ENCODE measurements around the gene ZBTB20.
A peak's percentile ranks its signal among the peaks of the same experiment; 100 is the strongest.

ZBTB20 gene

DNA sequence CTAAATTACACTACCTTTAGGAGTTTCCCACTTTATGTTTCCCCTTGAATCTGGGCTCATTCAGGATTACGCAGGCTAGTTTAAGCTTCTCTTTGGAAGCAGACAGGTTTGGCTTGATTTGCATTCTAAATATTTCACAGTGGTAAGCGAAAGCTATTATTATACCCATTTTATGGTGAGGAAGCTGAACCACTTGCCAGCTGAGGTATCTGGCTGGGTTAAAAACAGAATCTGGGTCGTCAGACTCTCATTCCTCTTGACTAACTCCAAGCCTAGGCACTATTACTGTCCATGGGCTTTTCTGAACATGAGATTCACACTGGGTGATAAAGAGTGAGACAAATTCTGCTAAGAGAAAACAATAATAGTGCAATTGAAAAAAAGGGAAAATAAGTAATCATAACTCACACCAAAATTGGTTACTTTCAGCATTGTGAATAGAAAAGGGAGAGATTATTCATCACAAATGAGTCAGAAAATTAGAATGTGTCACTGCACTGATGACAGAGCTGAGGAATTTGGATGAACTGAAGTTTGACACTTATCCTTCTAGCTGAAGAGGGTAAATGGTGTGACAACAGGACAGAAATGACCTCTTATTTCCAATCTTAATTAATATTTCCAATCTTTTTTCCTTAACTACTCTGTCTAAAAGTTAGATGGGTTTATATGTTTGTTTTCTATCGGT lies 642.0 kb downstream of the ZBTB20 start:
- DNase-seq = no peak

GRCh38 chr3:114502204-114502603 lies 644.9 kb downstream of the ZBTB20 start:
- DNase-seq = no peak

DNA sequence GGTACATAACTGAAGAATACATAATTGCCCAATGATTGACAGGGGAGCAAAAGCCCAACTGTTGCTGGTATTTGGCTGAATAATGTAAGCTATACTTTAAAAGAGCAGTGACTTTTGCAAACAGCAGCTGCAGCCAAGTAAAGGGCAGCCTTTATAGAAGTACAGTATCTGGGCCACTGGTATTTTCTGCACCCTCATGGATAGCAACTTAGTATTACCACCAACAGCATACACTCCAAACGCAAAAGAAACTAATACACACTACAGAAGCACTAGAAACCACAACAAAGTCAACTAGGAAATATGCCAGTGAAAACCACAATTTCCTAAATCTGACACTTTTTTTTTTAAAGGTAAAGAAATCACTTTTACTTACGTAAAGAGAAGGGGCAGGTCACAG lies 647.1 kb downstream of the ZBTB20 start:
- no peak for DNase-seq

GRCh38 chr3:114498539-114499370 lies 648.3 kb downstream of the ZBTB20 start:
- DNase-seq = peak; percentile 77

- no peak for DNase-seq
These were observed 650.2 kb downstream of the ZBTB20 start for GRCh38 chr3:114496874-114497273.

DNA sequence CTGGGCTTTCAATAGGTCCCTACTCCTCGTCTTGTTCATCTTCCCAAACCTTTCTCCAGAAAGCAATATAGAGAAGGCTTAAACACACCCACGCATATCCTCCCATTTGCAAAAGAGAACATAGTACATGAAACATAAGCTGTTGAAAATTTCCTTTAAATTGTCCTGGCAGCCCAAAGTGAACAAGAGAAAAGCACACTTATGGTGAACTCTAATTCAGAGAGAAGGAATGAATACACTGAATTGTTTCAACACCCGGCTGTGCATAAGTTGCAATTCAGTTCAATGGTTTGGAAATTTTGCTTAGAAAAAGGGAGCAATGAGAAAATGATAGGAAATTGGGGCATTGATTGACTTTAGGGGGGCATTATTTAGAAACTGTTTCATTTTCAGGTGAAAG lies 650.6 kb downstream of the ZBTB20 start:
- DNase-seq = no peak

- no peak for DNase-seq
These were observed 651.1 kb downstream of the ZBTB20 start for GRCh38 chr3:114496021-114496434.

DNA sequence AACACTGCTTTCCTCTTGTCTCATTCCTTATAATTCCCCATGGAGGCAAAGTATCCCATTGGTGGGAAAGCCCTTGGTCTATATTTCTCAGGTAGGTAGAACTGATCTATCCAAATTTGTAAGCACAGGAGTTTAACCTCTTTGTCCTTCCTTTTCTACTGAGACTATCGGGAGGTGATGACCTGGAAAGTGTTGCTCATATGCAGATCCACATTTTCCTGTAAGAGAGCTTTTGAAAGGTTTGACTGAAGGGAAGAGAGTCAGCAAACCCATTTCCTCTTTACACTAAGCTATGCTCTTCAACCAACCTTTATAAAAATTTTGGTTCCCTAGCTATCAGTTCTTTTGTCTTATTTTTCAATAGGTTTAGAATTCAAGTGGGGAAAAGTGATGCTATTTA lies 652.6 kb downstream of the ZBTB20 start:
- DNase-seq = no peak

DNA sequence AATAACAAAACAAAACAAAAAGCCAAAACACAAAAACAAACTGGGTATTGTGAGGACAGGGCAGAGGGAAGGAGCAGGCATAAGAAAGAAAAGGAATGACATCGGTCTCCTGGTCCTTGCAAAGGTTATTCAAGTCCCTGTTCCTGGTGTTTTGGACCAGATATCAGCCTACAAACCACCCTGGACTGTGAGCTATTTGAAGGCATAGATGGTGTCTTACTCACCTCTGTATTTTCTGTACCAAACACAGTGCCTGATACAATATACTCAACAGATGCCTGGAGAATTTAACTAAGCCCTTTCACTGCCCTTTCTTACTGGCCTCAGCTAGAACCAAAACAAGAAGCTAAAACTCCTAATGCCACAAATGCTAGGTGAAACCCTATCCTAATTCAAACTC lies 656.3 kb downstream of the ZBTB20 start:
- no peak for DNase-seq

DNA sequence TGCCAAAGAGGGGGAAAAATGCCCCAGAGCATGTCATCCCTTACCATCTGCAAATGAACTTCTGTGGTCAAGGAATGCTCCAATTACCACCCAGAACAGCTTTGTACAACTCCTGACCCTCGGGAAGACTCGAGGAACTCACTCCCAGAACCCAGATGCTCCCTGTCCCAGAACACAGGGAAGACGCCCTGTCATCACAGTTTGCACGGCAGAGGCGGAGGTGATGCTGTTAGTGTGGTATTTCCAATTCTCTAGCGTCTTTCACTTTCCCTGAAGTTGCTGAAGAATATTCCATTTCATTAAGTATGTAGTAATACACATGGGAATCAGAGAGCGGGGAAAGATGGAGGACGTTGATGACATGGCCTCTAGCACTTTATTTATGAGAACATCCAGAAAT lies 659.6 kb downstream of the ZBTB20 start:
- DNase-seq = no peak

DNA sequence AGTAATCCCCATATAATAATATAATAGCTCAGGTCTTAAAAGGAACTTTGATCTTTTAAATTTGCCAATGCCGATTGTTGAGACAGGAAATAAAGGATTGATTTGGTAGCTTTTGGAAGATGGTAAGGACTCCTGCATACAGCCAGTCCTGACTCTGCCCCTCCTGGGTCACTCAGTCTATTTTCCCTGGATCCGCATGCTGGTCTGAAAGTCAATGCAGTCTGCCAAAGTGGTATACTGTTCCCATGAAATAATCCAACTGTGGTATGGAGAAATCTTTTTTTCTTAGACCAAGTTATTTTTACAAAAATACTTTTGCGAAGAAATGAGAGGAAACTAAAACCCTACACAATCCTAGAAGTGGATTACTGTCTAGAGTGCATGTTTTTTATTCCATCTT lies 662.2 kb downstream of the ZBTB20 start:
- no peak for DNase-seq

DNA sequence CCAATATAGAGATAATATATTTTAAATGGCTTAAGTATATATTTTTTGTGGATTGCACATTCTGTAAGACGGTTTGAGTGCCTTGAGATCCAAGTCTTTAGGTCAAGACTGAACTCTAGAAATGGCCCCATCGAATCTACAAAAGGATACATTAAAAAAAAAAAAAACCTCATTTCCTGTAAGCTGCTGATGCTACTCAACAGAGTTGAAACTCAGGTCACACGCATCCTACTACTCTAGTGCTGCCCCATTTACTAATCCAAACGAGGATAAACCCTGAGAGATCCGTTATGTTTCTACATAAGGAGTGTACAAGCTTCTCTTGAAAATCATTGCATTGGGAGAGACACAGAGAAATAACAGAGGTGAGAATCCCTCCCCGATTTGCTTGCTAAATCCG lies 666.0 kb downstream of the ZBTB20 start:
- no peak for DNase-seq

- no peak for DNase-seq
These were observed 666.6 kb downstream of the ZBTB20 start for GRCh38 chr3:114480442-114480841.

- DNase-seq = no peak
These were observed 668.3 kb downstream of the ZBTB20 start for GRCh38 chr3:114478801-114479200.

DNA sequence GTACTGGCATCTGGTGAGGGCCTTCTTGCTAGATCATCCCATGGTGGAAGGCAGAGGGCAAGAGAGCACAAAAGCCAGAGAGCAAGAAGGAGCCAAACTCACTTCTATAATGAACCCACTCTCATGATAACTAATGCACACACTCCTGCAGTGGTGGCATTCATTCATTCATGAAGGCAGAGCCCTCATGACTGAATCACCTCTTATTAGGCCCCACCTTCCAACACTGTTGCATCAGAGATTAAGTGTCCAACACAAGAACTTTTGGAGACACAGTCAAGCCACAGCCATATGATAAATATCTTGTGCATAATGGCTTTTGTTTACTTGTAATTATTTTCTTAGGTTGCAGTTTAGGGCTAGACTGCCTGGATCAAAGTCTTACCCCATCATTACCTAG lies 670.6 kb downstream of the ZBTB20 start:
- DNase-seq = no peak

GRCh38 chr3:114471478-114471877 lies 675.6 kb downstream of the ZBTB20 start:
- DNase-seq = no peak

GRCh38 chr3:114469070-114469469 lies 678.0 kb downstream of the ZBTB20 start:
- no peak for DNase-seq

DNA sequence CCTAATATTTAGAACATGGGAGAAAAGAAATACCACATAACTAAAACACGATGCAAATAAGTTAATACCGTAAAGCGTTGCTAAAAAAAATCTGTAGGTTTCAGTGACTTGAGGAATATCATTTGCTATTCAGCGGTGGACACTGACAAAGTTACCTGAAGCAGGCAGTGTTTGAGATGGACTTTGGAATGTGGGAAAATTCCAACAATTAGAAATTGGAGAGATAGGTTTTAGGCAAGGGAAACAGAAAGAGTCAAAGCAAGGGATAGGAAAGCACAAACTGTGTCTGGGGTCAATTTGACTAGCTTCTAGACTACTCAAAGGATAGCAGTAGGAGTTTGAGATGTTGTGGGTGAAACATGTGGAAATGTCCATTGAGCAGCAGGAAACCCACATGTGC lies 680.3 kb downstream of the ZBTB20 start:
- DNase-seq = no peak

DNA sequence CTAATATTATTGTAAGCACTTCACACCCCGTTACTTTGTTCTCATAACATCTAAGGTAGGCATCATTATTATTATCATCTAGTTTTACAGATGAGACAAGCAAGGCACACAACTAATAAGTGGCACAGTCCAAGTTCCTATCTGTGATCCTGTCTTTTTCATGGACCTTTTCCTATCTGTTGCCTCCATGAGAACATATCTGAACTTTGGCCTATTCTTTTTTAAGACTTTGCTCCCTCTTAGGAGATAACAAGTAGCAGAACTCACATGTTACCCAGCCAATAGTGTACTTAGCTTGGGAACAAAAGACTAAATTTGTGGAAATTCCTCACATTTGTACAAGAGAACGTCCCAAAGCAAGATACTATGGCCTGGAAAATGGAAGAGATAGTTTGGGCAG lies 680.8 kb downstream of the ZBTB20 start:
- DNase-seq = no peak

DNA sequence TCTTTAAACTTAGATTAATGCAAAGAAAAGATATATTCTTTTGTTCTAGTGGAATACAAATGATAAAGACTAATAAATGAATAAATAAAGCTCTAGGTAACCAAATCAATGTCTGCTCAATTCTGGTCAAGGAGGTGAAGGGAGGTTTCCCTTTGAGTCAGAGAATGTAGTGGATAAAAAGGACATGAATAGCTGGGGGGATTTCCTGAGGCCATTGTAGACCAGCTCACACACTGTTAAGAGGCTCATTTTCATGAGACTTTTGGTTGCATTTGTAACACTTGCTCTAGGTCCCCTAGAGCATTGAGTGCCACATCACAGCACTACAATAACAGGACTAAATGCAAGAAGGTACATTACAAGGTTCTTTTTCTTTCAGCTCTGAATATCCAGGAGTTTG lies 682.5 kb downstream of the ZBTB20 start:
- DNase-seq = no peak

DNA sequence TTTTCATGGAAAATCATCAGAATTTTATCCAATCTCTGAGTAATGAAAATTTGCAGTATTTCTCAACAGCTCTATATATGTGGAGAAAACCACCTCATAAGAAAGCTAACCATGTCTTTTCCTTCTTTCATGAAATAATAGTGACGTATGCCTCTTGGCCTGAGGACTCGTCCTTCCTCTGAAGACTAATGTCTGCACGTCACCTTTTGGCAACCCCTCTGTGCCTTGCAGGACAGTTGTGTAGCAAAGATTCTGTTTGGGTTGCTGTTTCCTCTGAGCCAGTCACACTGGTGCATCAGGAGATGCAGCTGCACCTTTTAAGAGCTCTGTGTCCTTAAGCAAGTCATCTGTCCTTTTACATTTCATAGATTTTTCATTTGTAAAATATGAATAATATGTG lies 684.3 kb downstream of the ZBTB20 start:
- no peak for DNase-seq

- no peak for DNase-seq
These were observed 686.6 kb downstream of the ZBTB20 start for GRCh38 chr3:114460459-114460858.

DNA sequence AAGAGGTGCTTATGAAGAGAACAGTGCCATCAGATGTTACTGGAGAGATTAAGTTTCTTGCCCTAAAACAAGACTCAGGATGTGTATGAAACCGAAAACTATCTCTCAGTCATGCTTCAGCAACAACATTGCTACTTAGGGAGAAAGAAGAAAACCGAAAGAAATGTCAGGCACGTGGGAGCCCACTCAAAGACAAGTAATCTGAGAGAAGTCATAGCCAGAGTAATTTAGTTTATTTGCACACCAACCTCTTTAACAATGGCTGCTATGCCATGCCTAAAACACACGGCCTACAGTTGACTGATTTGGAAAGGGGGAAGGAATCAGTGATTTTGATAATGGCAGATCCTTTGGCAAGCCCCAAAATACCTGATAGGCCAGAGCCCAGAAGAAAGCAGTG lies 690.3 kb downstream of the ZBTB20 start:
- no peak for DNase-seq

DNA sequence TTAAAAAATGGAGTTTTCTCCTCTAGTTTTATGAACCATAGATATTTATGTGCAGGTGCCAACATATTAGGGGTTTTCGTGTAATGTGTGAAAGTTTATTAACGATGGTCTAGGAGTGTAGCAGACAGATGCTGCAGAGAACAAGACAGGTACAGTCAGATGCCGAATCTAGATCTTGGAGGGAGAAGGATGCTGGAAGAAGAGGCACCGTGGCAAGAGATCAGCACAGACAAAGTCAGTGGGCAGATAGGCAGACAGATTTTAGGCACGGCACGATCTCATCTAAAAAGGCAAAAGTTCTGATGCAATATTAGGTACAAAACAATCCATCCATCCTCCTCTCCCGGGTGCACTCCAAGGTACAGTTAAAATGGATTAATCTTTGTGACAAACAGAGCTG lies 691.7 kb downstream of the ZBTB20 start:
- DNase-seq = no peak
